IMR-90 (cell line): ENCODE measurements around the gene RNU6-9.

Source experiments
- CTCF ChIP-seq: conservative IDR thresholded peaks from 2 replicates; pipeline ENCODE4 v1.5.1; 2012; ENCODE audit warnings: mild to moderate bottlenecking, low read depth, low read length, improper control_type of control experiment
- ELK1 ChIP-seq: fragments of 150-350 bp; IDR thresholded peaks from 2 replicates; pipeline ENCODE4 v1.6.1; 2016; ENCODE audit warnings: low read depth, mild to moderate bottlenecking, low read length, moderate library complexity, borderline replicate concordance
- FOS ChIP-seq: fragments of 150-350 bp; IDR thresholded peaks from 2 replicates; pipeline ENCODE4 v1.6.1; 2016; ENCODE audit warnings: low read depth, low read length
- MAFK ChIP-seq: IDR thresholded peaks from 2 replicates; pipeline ENCODE4 v1.6.1; 2012; ENCODE audit warnings: low read depth, low read length, improper control_type of control experiment
- MAZ ChIP-seq: IDR thresholded peaks from 2 replicates; pipeline ENCODE4 v1.6.1; 2012; ENCODE audit warnings: low read depth, mild to moderate bottlenecking, low read length, improper control_type of control experiment, moderate library complexity, borderline replicate concordance
- MXI1 ChIP-seq: IDR thresholded peaks from 2 replicates; pipeline ENCODE4 v1.6.1; 2012; ENCODE audit warnings: low read depth, mild to moderate bottlenecking, low read length, moderate library complexity, borderline replicate concordance
- NFE2L2 ChIP-seq: fragments of 150-350 bp; IDR thresholded peaks from 2 replicates; pipeline ENCODE4 v1.6.1; 2016; ENCODE audit warnings: low read depth, mild to moderate bottlenecking, low read length
- POLR2A ChIP-seq: IDR thresholded peaks from 2 replicates; pipeline ENCODE4 v1.6.1; 2012; ENCODE audit warnings: mild to moderate bottlenecking, low read depth, low read length
- RAD21 ChIP-seq: IDR thresholded peaks from 2 replicates; pipeline ENCODE4 v1.6.1; 2012; ENCODE audit warnings: low read length, improper control_type of control experiment
- RCOR1 ChIP-seq: IDR thresholded peaks from 2 replicates; pipeline ENCODE4 v1.6.1; 2012; ENCODE audit warnings: mild to moderate bottlenecking, low read length, improper control_type of control experiment; ENCODE audit not compliant: insufficient replicate concordance
- RFX5 ChIP-seq: IDR thresholded peaks from 2 replicates; pipeline ENCODE4 v1.8.0; 2012; ENCODE audit warnings: low read depth, mild to moderate bottlenecking, low read length, moderate library complexity
- SMC3 ChIP-seq: fragments of 150-350 bp; IDR thresholded peaks from 2 replicates; pipeline ENCODE4 v1.6.1; 2016; ENCODE audit warnings: low read depth, mild to moderate bottlenecking, antibody characterized with exemption, low read length, moderate library complexity

- TF ChIP-seq SMC3 (no peak), MXI1 (no peak), CTCF (no peak), MAFK (no peak), POLR2A (no peak), ELK1 (no peak), RAD21 (no peak), MAZ (no peak), NFE2L2 (no peak), RCOR1 (no peak), FOS (no peak), RFX5 (no peak)
Measured at GRCh38 chr19:885536-886224, 7.6 kb upstream of the RNU6-9 start.
